Heart left ventricle (tissue), 16 donors: ENCODE measurements around the gene PIMREG. TPM values are rescaled to one million over a fixed set of nuclear protein-coding genes. Genes with fewer than 3 reads are reported as not detected.

Experiments used
- ATAC-seq, 4 donors: fragments of 200-7000 bp; cut with Tn5 transposase; one replicate each; pipeline ENCODE4 v1.9.1; 2020 to 2022; ENCODE audit warnings: moderate library complexity in 4 of 4, mild to moderate bottlenecking in 3 of 4, moderate number of reproducible peaks in 1 of 4
- DNase-seq, 5 donors: peaks; one replicate each; pipeline ENCODE4 v3.0.0-alpha.2; 2020
- H3K27ac ChIP-seq, 12 donors: fragments of 200-600 bp; sonication (generic) in 4 of 12; one replicate each; pipeline versions ENCODE4 v1.5.0 to v1.8.0; 2016 to 2022; ENCODE audit warnings: mild to moderate bottlenecking in 2 of 12
- H3K27me3 ChIP-seq, 9 donors: fragments of 200-600 bp; sonication (generic) in 2 of 9; one replicate each; pipeline versions ENCODE4 v1.5.1 to v1.8.0; 2016 to 2022; ENCODE audit warnings: mild to moderate bottlenecking in 3 of 9
- H3K36me3 ChIP-seq, 9 donors: fragments of 200-600 bp; sonication (generic) in 2 of 9; one replicate each; pipeline versions ENCODE4 v1.5.0 to v1.8.0; 2018 to 2022; ENCODE audit warnings: mild to moderate bottlenecking in 2 of 9
- H3K4me1 ChIP-seq, 12 donors: fragments of 200-600 bp; sonication (generic) in 4 of 12; one replicate each; pipeline versions ENCODE4 v1.5.0 to v1.8.0; 2016 to 2022; ENCODE audit warnings: mild to moderate bottlenecking in 3 of 12
- H3K4me3 ChIP-seq, 12 donors: fragments of 200-600 bp; sonication (generic) in 4 of 12; one replicate each; pipeline versions ENCODE4 v1.5.0 to v1.8.0; 2017 to 2022; ENCODE audit warnings: mild to moderate bottlenecking in 9 of 12, moderate library complexity in 4 of 12
- H3K9me3 ChIP-seq, 12 donors: fragments of 200-600 bp; sonication (generic) in 4 of 12; one replicate each; pipeline versions ENCODE4 v1.5.0 to v1.8.0; 2016 to 2022; ENCODE audit warnings: mild to moderate bottlenecking in 1 of 12
- CTCF ChIP-seq, 12 donors: fragments of 200-600 bp; sonication (generic) in 4 of 12; IDR thresholded peaks; one replicate each; pipeline versions ENCODE4 v1.5.0 to v1.8.0; 2018 to 2022; ENCODE audit warnings: antibody characterized with exemption in 12 of 12, mild to moderate bottlenecking in 5 of 12
- POLR2A ChIP-seq, 2 donors: fragments of 450-650 bp; IDR thresholded peaks; one replicate each; pipeline ENCODE4 v1.6.1; 2017; ENCODE audit warnings: antibody characterized with exemption in 2 of 2, mild to moderate bottlenecking in 2 of 2, moderate library complexity in 2 of 2
- WGBS, 4 donors: extraction: QIAGEN DNeasy Blood & Tissue Kit in 2 of 4; methylation state at CpG; one replicate each; pipeline versions ENCODE4 v1.1.5 to v1.1.7; 2013 to 2018; 5-methylcytosine and 5-hydroxymethylcytosine counted together
- intact Hi-C, 10 donors: fragments of 100-400 bp; cut with DNase I; formaldehyde crosslinking; loops; one replicate each; pipeline versions ENCODE4 v1.11.1 to v1.14.2; 2022
- polyA plus RNA-seq, 2 donors: library from polyadenylated mRNA; stranded (reverse); fragments of 200-250 nt; gene quantifications; one replicate each; pipeline ENCODE4 v1.2.3, GENCODE V29; 2013
- total RNA-seq, 9 donors: library from RNA; depleted of rRNA in 2 of 9; stranded (reverse); fragments of >200 nt in 2 of 9; fragmentation: NEBNext Ultra II Directional in 3 of 9; extraction: Animal tissue kit (Norgen Biotek cat#: 25700) in 3 of 9; gene quantifications; one replicate each; pipeline versions ENCODE4 v1.1.0 to v1.2.4, GENCODE V29; 2016 to 2023
- donor health status: ischemic (EF 13 %, LVEDD 7.1; RV severe dilation, severe dysfunction).
- donor health status: healthy with polysubstance abuse.
- donor health status: DM: no; HTN: yes; CAD: no.
- donor health status: DM: no; HTN: no; CAD: no.
- donor health status: ischemic (EF 25% LVEDD 6.9; RV normal size, moderate dysfunction).
- donor health status: ischemic (EF 25% LVEDD 5.7; RV mildly dilated, moderate dysfunction).
- donor health status: healthy.
- donor health status: DM: yes; HTN: yes; CAD: no.
- donor health status: ischemic (EF 35%, LVEDD 5.7; RV mildly dilated, moderate dysfunction).
- donor health status: nonischemic (EF 11% LVEDD 7.7; RV severe dilation, severe dysfunction).
- donor health status: DM: yes; HTN: yes; CAD: no.
- donor health status: PGD.
- donor health status: ischemic (EF 29% LVEDD 5.4; RV normal size, mild dysfunction).
- donor health status: nonischemic (EF 23%, LVEDD 6.1; RV moderate dilation, normal function).

PIMREG gene
- total and polyA plus RNA-seq, 11 donors = 0.21 to 4.6 (median 0.62) TPM; not detected in 5

- DNase-seq (no peak), ATAC-seq (no peak)
- intact Hi-C loops = loop anchor here in 1 of 10 donors (5.0 kb wide), 1 partner anchor 104 kb away; no protein-coding TSS in a partner anchor
- no peak overlapping the region for H3K27ac ChIP-seq
- no peaks in the 10 kb centered on the region for H3K36me3 ChIP-seq
- H3K9me3 ChIP-seq = peaks cover 0 to 8% (median 0%) of the 10 kb centered on the region in 12 donors
- no peak overlapping the region for H3K4me3 ChIP-seq
- WGBS, 4 donors = 78 to 84% (median 82%) methylated on average over 23 of the region's 23 CpGs
- TF ChIP-seq CTCF (IDR thresholded peaks at IDR 0.05) (no peak), POLR2A (IDR thresholded peaks at IDR 0.05) (no peak)
- no peaks in the 10 kb centered on the region for H3K27me3 ChIP-seq
- no peaks in the 10 kb centered on the region for H3K4me1 ChIP-seq
Observed at GRCh38 chr17:6468051-6468790, 24.0 kb downstream of the PIMREG start.

DNA sequence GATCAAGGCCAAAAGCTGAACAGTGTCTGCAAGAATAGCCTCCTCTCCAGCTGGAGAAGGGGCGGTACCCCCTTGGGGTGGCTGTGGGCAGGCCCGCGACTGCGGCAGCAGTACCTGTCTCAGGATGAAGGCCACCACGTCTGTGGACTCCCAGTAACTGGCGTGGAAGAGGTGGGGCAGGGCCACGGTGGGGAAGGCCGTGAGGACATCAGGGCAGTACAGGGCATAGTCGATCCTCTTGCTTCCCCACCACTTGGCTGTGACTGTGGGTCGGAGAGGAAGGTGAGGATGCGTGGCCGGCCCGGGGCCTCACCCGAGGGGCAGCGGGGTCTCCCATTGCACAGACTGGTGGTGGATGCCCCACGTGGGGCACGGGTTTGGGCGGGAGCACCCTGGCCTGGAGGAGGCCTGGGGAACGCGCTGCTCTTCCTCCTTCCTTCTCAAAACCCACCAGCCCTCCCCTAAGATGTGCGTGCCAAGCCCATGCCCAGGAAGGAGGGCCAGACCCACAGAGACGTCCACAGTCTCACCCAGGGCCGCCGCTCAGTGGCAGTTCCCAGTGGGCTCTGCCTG lies 26.0 kb downstream of the PIMREG start:
- DNase-seq = no peak
- WGBS, 4 donors = 93 to 95% (median 94%) methylated on average over 12 to 24 of the region's 24 CpGs
- intact Hi-C loops = loop anchor here in 5 of 10 donors (10.0 kb wide), 3 partner anchors 75 to 105 kb away; partner anchors contain the start of gene PITPNM3 (in 2 of the 5)

DNA sequence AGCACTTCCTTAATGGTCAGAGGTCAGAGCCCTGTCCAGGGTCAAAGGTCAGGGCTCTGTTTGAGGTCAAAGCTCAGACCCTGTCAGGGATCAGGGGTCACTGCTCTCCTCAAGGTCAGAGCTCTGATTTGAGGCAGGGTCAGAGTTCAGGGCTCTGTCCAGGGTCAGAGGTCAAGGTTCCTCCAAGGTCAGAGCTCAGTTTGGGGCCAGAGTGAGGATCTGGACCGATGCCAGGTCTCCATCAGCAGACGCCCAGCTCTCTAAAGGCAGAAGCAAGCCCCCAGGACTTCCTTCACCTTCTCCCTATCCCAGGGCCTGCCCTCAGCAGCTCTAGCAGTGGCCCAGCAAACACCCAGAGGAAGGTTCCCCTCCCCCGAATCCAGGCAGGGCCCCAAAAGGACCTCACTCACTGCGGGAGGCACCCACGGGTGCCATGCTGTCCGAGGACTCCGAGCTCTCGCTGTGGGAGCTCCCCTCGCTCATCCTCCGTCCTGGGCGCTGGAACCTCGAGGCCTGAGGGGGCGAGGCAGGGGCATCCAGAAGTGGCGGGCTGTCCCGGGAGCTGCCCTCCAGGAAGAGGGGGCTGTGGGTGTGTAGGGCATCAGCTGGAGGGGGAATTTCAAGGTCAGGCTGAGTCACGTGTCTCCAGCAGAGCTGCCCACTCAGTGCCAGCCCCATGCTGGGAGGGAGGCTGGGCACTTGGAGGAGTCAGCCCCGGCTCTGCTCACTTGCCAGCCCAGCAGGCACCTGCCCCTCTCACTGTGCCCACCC lies 26.7 kb downstream of the PIMREG start:
- intact Hi-C loops = loop anchor here in 5 of 10 donors (10.0 kb wide), 3 partner anchors 74 to 104 kb away; partner anchors contain the start of gene PITPNM3 (in 2 of the 5)

More for the DNA sequence above, 26.0 kb downstream of the PIMREG start:
- Histone ChIP-seq H3K27ac (no peak overlapping the region), H3K27me3 (no peaks in the 10 kb centered on the region), H3K36me3 (no peaks in the 10 kb centered on the region), H3K4me1 (no peaks in the 10 kb centered on the region), H3K4me3 (no peak overlapping the region), H3K9me3 (peaks cover 0 to 8% (median 0%) of the 10 kb centered on the region in 12 donors)
- TF ChIP-seq POLR2A (IDR thresholded peaks at IDR 0.05) (no peak), CTCF (IDR thresholded peaks at IDR 0.05) (no peak)
- ATAC-seq = no peak

More for the DNA sequence above, 26.7 kb downstream of the PIMREG start:
- TF ChIP-seq POLR2A (IDR thresholded peaks at IDR 0.05) (no peak), CTCF (IDR thresholded peaks at IDR 0.05) (no peak)
- Histone ChIP-seq H3K27me3 (no peaks in the 10 kb centered on the region), H3K4me3 (no peak overlapping the region), H3K36me3 (no peaks in the 10 kb centered on the region), H3K4me1 (no peaks in the 10 kb centered on the region), H3K9me3 (peaks cover 0 to 8% (median 0%) of the 10 kb centered on the region in 12 donors), H3K27ac (no peak overlapping the region)
- no peak for DNase-seq
- WGBS, 4 donors = 88 to 92% (median 90%) methylated on average over 12 to 17 of the region's 17 CpGs
- no peak for ATAC-seq
